Measurements from ENCODE around the gene SLC66A1. TPM values are rescaled to one million over a fixed set of nuclear protein-coding genes. Genes with fewer than 3 reads are reported as not detected.

The SLC66A1 gene
- total RNA-seq, 6 experiments from 2014 or later: 8.4 to 20.6 (median 11.2) TPM

GRCh38 chr1:19366599-19367536, 54.7 kb downstream of the SLC66A1 start:
- DNase-seq (no peak), ATAC-seq (no peak)
- peaks cover 0 to 31% (median 0%) of the 10 kb centered on the region in 4 donors for H3K4me1 ChIP-seq
- intact Hi-C loops (cut with DNase I): no loop called here
- H3K36me3 ChIP-seq: no peaks in the 10 kb centered on the region
- H3K27ac ChIP-seq: no peak overlapping the region
- H3K4me3 ChIP-seq: no peak overlapping the region
- no peak for TF ChIP-seq POLR2A (IDR thresholded peaks at IDR 0.05)
- TF ChIP-seq CTCF (IDR thresholded peaks at IDR 0.05): no peak
- no peaks in the 10 kb centered on the region for H3K9me3 ChIP-seq
- WGBS (ENCODE audit: insufficient coverage, low coverage, low lambda C conversion rate, missing lambda C conversion rate): 89% methylated on average over 14 of the region's 18 CpGs
- H3K27me3 ChIP-seq: no peaks in the 10 kb centered on the region

GRCh38 chr1:19367584-19368041, 55.5 kb downstream of the SLC66A1 start:
- intact Hi-C loops (cut with DNase I): no loop called here
- peak overlapping the region in 1 of 3 donors; percentile 18 for H3K27ac ChIP-seq
- peak; percentile 75 to 85 (median 80) for ATAC-seq
- H3K36me3 ChIP-seq: no peaks in the 10 kb centered on the region
- H3K27me3 ChIP-seq: no peaks in the 10 kb centered on the region
- peaks cover 0 to 31% (median 0%) of the 10 kb centered on the region in 4 donors for H3K4me1 ChIP-seq
- H3K4me3 ChIP-seq: no peak overlapping the region
- 40% methylated on average over 5 of the region's 13 CpGs for WGBS (ENCODE audit: insufficient coverage, low coverage, low lambda C conversion rate, missing lambda C conversion rate)
- peak in 1 of 3 donors; percentile 78 for DNase-seq
- TF ChIP-seq POLR2A (IDR thresholded peaks at IDR 0.05) (no peak), CTCF (IDR thresholded peaks at IDR 0.05) (no peak)
- H3K9me3 ChIP-seq: no peaks in the 10 kb centered on the region

- peak overlapping the region in 1 of 3 donors; percentile 18 for H3K27ac ChIP-seq
- no peaks in the 10 kb centered on the region for H3K9me3 ChIP-seq
- no peak for DNase-seq
- intact Hi-C loops (cut with DNase I): no loop called here
- 60% methylated on average over 1 of the region's 5 CpGs for WGBS (ENCODE audit: insufficient coverage, low coverage, low lambda C conversion rate, missing lambda C conversion rate)
- no peaks in the 10 kb centered on the region for H3K36me3 ChIP-seq
- H3K27me3 ChIP-seq: no peaks in the 10 kb centered on the region
- H3K4me3 ChIP-seq: no peak overlapping the region
- peak in 2 of 4 donors; percentile 4 to 21 for ATAC-seq
- peaks cover 0 to 31% (median 0%) of the 10 kb centered on the region in 4 donors for H3K4me1 ChIP-seq
- TF ChIP-seq CTCF (IDR thresholded peaks at IDR 0.05) (no peak), POLR2A (IDR thresholded peaks at IDR 0.05) (no peak)
Observed at GRCh38 chr1:19368050-19368449, 55.9 kb downstream of the SLC66A1 start.

GRCh38 chr1:19368964-19369363, 56.8 kb downstream of the SLC66A1 start:
- no peak for DNase-seq
- Histone ChIP-seq H3K36me3 (peaks cover 0 to 2% (median 0%) of the 10 kb centered on the region in 4 donors), H3K27ac (no peak overlapping the region), H3K27me3 (no peaks in the 10 kb centered on the region), H3K9me3 (no peaks in the 10 kb centered on the region), H3K4me1 (peaks cover 0 to 24% (median 0%) of the 10 kb centered on the region in 4 donors), H3K4me3 (no peak overlapping the region)
- 70% methylated on average over 3 of the region's 5 CpGs for WGBS (ENCODE audit: insufficient coverage, low coverage, low lambda C conversion rate, missing lambda C conversion rate)
- no peak for ATAC-seq
- no peak for TF ChIP-seq CTCF (IDR thresholded peaks at IDR 0.05)
- TF ChIP-seq POLR2A (IDR thresholded peaks at IDR 0.05): no peak
- intact Hi-C loops (cut with DNase I): no loop called here
